Pulmonary artery endothelial cell (primary cell): ENCODE measurements around the gene ATP1A3. TPM values are rescaled to one million over a fixed set of nuclear protein-coding genes. Genes with fewer than 3 reads are reported as not detected.
"Not testable (repeated sequence)": the region's sequence is repeated elsewhere in the genome, so short reads cannot be mapped to it uniquely, and the experiment has no call there.

Experiments
- DNase-seq: peaks from one replicate; pipeline ENCODE4 v3.0.0-alpha.2; 2011; ENCODE audit warnings: low read depth, low spot score
- total RNA-seq: library from RNA; depleted of rRNA; stranded (reverse); fragments of >200 nt; gene quantifications from 2 replicates; pipeline ENCODE4 v1.2.3, GENCODE V29; 2014

Gene ATP1A3
- total RNA-seq, result 0.07 TPM in 1 of 2 replicates, not detected in the other

GRCh38 chr19:41993612-41994483 lies at the start of gene ATP1A3:
Gene ATP1A3, minus strand, starts transcription at chr19:41994230. Its CDS starts 154 bp downstream, at chr19:41994076.
- no peak for DNase-seq

GRCh38 chr19:42042455-42043170 lies 48.6 kb upstream of the ATP1A3 start:
- DNase-seq, result no peak

GRCh38 chr19:42040491-42040890 lies 46.5 kb upstream of the ATP1A3 start:
- DNase-seq, result not testable (repeated sequence)

- DNase-seq, result no peak
Observed at GRCh38 chr19:42040031-42040430, 46.0 kb upstream of the ATP1A3 start.

DNA sequence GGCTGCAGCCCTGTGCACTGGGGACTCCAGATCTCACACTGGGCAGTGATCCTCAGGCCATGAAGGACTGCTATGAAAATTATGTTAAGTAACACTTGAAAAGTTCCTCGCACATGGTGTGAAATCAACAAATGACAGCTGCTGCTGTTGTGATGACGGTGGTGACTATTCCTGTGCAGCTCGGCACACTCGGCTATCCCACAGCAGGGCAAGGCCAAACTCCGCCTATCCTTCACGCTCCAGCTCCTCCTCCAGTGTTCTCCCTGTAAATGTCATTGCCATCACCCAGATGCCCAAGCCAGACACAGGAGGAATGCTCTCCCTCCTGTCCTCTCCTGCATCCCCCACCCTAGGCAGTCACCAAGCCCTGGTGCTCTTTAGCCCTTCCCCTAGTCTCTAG lies 44.6 kb upstream of the ATP1A3 start:
- no peak for DNase-seq

DNA sequence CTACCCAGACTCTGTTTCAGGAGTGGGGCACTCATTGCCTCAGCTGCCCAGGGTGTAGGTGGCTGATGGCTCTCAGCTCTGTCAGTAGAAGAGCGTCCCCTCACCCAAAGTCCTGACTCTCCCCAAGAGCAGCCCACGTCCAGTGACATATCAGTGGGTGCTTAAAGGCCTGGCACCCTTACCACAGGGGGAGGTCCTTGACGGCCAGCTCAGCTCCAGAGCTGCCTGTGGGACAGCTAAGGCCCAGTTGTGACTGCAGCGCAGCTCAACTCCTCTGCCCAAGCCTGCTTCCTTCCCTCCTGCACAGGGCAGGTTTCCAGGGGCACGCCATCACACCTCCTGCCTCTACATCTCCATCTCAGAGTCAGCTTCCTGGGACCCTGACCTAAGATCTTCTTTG lies 43.6 kb upstream of the ATP1A3 start:
- DNase-seq, result no peak

GRCh38 chr19:42034640-42035391 lies 40.8 kb upstream of the ATP1A3 start:
- peak; percentile 32 for DNase-seq

GRCh38 chr19:42033413-42033812 lies 39.4 kb upstream of the ATP1A3 start:
- DNase-seq, result no peak

DNA sequence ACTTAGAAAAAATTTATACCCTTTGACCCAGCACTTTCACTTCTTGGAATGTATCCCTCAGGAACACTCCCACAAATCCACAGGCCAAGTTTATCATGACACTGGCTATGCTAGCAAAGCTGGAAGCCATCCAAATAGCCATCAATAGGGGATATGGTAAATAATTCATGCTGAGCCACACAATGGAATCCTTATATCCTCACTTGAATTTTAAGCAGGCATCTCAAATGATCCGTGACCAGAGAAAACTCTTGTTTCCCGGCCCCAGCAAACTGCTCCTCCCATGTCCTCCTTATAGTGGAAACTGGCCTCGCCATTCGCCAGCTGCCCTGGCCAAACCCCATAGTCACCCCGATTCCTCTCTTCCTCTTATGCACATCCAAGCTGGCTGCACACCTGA lies 38.4 kb upstream of the ATP1A3 start:
- DNase-seq, result no peak

- no peak for DNase-seq
Observed at GRCh38 chr19:42030645-42031440, 36.8 kb upstream of the ATP1A3 start.

GRCh38 chr19:42028304-42029216 lies 34.5 kb upstream of the ATP1A3 start:
- no peak for DNase-seq

DNA sequence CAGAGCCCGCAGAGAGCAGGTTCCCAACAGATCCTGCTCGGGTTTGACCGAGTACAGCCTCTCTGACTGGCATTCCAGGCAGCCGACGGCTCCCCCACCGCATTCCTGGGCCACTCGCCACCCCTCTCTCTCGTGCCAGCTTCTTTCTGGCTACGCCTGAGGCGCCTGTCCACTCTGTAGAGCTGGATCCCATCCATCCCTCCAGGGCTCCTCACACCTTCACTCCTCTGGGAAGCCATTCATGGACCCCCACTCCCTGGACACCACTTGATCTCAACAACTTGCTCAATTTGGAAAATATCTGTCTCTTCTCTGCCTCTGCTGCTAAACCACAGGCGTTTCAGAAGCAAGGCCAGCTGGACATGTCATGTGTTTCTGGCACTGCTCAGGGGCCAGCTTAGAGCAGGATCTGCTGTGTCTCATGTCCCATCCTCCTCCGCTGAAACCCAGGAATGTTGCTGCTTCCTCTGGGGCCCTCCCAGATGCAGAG lies 30.6 kb upstream of the ATP1A3 start:
- DNase-seq, result no peak

GRCh38 chr19:42023943-42024260 lies 29.9 kb upstream of the ATP1A3 start:
- no peak for DNase-seq

GRCh38 chr19:42023121-42023942 lies 29.3 kb upstream of the ATP1A3 start:
- DNase-seq, result no peak

DNA sequence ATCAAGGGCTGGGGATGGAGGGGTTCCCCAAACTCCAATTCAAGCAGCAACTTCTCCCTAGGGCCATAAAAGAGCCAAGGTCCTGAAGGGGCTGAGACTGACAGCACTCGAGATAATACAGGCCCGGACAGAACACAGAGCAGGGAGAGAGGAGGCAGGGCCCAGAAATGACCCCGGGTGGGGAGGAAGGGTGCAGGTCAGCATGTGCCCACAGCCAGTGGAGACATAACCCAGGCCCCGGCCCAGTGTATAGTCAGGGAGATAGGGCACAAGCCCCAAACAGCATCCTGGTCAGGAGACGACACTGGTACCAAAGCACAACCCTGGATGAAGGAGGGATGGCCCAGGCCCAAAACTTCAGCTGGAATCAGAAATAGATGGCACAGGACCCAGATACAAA lies 28.6 kb upstream of the ATP1A3 start:
- DNase-seq, result no peak

DNA sequence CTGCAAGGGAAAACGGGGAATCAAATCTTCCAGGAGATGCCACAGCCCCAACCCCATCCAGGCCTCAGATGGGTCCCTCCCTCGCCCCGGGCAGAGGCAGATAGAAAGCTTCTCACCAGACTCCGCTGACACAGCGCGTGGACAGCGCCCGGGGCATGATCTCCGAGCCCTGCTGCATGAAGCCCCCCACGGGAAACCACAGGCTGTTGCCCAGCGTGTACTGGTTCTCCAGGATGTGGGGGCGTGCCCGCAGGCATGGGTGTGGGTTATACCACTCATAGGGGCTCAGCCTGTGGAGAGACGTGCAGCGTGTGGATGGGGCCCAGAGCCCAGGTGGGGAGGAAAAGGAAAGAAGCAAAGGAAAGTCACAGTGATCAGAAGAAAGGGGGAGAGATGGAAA lies 27.2 kb upstream of the ATP1A3 start:
- no peak for DNase-seq

DNA sequence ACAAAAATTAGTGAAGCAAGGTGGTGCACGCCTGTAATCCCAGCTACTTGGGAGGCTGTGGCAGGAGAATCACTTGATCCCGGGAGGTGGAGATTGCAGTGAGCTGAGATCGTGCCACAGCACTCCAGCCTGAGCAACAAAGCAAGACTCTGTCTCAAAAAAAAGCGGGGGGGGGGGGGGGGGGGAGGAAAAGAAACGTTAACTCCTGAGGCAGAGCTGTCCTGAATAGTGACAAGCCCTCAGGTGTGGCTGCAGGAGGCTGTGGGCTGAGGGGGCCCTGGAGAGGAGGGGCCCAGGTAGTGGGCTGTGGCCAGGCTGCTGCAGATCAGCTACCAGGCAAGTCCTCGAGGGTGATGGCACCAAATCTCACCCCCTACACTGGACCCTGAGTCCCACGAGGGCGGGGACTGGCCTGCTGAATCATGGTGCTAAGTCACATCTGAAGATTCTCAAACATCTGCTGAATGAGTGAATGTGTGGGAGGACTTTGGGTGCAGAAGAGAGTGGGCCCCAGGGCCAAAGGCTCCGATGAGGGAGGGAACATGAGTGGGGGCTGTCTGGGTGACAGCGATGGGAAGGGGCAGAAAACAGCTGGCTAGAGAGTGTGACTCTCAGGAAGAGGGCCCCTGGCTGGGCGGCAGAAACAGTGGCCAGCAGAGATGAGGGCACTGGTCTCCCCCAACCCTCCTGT lies 24.6 kb upstream of the ATP1A3 start:
- no peak for DNase-seq

- DNase-seq, result no peak
Observed at GRCh38 chr19:42017040-42017439, 23.0 kb upstream of the ATP1A3 start.

- DNase-seq, result not testable (repeated sequence)
Observed at GRCh38 chr19:42012747-42013146, 18.7 kb upstream of the ATP1A3 start.
